ENCODE measurements around the gene NFATC1.

Gene NFATC1

GRCh38 chr18:79552696-79553095 lies 157.0 kb downstream of the NFATC1 start:
- Histone ChIP-seq H3K36me3 (ENCODE audit: insufficient read depth, low read length) (no peaks in the 10 kb centered on the region), H3K4me1 (ENCODE audit: insufficient read depth, low read length, severe bottlenecking) (no peaks in the 10 kb centered on the region), H3F3A (ENCODE audit: insufficient read depth, low read length) (no peaks in the 10 kb centered on the region), H3K4me2 (ENCODE audit: low read length) (no peak overlapping the region), H3K9me2 (ENCODE audit: low read depth, low read length) (no peaks in the 10 kb centered on the region), H3K9ac (ENCODE audit: low read length) (no peak overlapping the region), H2AFZ (ENCODE audit: low read length) (no peak overlapping the region), H3K4me3 (ENCODE audit: low read depth, low read length, poor library complexity, severe bottlenecking) (no peak overlapping the region), H3K27ac (ENCODE audit: low read depth, low read length, poor library complexity, severe bottlenecking) (no peak overlapping the region), H4K20me1 (ENCODE audit: insufficient read depth, low read length) (no peaks in the 10 kb centered on the region), H3K27me3 (ENCODE audit: insufficient read depth, low read length) (no peaks in the 10 kb centered on the region; the same call in 1 of the 2 replicates), H3K79me2 (ENCODE audit: insufficient read depth, low read length) (no peaks in the 10 kb centered on the region), H3K9me3 (ENCODE audit: low read length) (no peaks in the 10 kb centered on the region)
- TF ChIP-seq CTCF (IDR thresholded peaks at IDR 0.05; ENCODE audit: low read length) (no peak), EZH2 (IDR thresholded peaks at IDR 0.05; ENCODE audit: borderline replicate concordance, low read length) (no peak)

- Histone ChIP-seq H4K20me1 (ENCODE audit: insufficient read depth, low read length) (no peaks in the 10 kb centered on the region), H3K27me3 (ENCODE audit: insufficient read depth, low read length) (no peaks in the 10 kb centered on the region; the same call in 1 of the 2 replicates)
Measured at GRCh38 chr18:79553154-79553553, 157.4 kb downstream of the NFATC1 start.

GRCh38 chr18:79553696-79554095 lies 158.0 kb downstream of the NFATC1 start:
- no peak for TF ChIP-seq CTCF (IDR thresholded peaks at IDR 0.05; ENCODE audit: low read length)
- Histone ChIP-seq H4K20me1 (ENCODE audit: insufficient read depth, low read length) (no peaks in the 10 kb centered on the region), H3F3A (ENCODE audit: insufficient read depth, low read length) (no peaks in the 10 kb centered on the region), H3K9me3 (ENCODE audit: low read length) (no peaks in the 10 kb centered on the region), H3K79me2 (ENCODE audit: insufficient read depth, low read length) (no peaks in the 10 kb centered on the region), H3K27ac (ENCODE audit: low read depth, low read length, poor library complexity, severe bottlenecking) (no peak overlapping the region), H2AFZ (ENCODE audit: low read length) (no peak overlapping the region), H3K9ac (ENCODE audit: low read length) (no peak overlapping the region), H3K4me2 (ENCODE audit: low read length) (no peak overlapping the region), H3K4me3 (ENCODE audit: low read depth, low read length, poor library complexity, severe bottlenecking) (no peak overlapping the region), H3K9me2 (ENCODE audit: low read depth, low read length) (no peaks in the 10 kb centered on the region), H3K4me1 (ENCODE audit: insufficient read depth, low read length, severe bottlenecking) (no peaks in the 10 kb centered on the region), H3K27me3 (ENCODE audit: insufficient read depth, low read length) (no peaks in the 10 kb centered on the region), H3K36me3 (ENCODE audit: insufficient read depth, low read length) (no peaks in the 10 kb centered on the region)

More at GRCh38 chr18:79553154-79553553, 157.4 kb downstream of the NFATC1 start:
- Histone ChIP-seq H3F3A (ENCODE audit: insufficient read depth, low read length) (no peaks in the 10 kb centered on the region), H2AFZ (ENCODE audit: low read length) (no peak overlapping the region), H3K9ac (ENCODE audit: low read length) (no peak overlapping the region), H3K9me3 (ENCODE audit: low read length) (no peaks in the 10 kb centered on the region), H3K9me2 (ENCODE audit: low read depth, low read length) (no peaks in the 10 kb centered on the region), H3K79me2 (ENCODE audit: insufficient read depth, low read length) (no peaks in the 10 kb centered on the region), H3K4me1 (ENCODE audit: insufficient read depth, low read length, severe bottlenecking) (no peaks in the 10 kb centered on the region), H3K4me2 (ENCODE audit: low read length) (no peak overlapping the region), H3K4me3 (ENCODE audit: low read depth, low read length, poor library complexity, severe bottlenecking) (no peak overlapping the region), H3K27ac (ENCODE audit: low read depth, low read length, poor library complexity, severe bottlenecking) (no peak overlapping the region), H3K36me3 (ENCODE audit: insufficient read depth, low read length) (no peaks in the 10 kb centered on the region)
- TF ChIP-seq CTCF (IDR thresholded peaks at IDR 0.05; ENCODE audit: low read length), result no peak
- TF ChIP-seq EZH2 (IDR thresholded peaks at IDR 0.05; ENCODE audit: borderline replicate concordance, low read length), result no peak
